A549 (cell line): ENCODE data around the gene CLCNKA. TPM values are rescaled to one million over a fixed set of nuclear protein-coding genes. Genes with fewer than 3 reads are reported as not detected.

Experiments used
- ATAC-seq, 2 experiments: fragments of 200-7000 bp in 1 of 2; fragments of >200 bp in 1 of 2; cut with Nextera tagmentation in 1 of 2; cut with Tn5 transposase in 1 of 2; 3 replicates each; pipeline versions ENCODE4 v1.8.0 to v1.9.1; 2018 to 2020; ENCODE audit warnings: mild to moderate bottlenecking in 1 of 2, moderate library complexity in 1 of 2
- CTCF ChIA-PET: fragments of 300-600 bp; sonication (Branson Sonifier 250); formaldehyde crosslinking; extraction: SDS; loops from one replicate; lab custom pipeline; 2021; ENCODE audit warnings: antibody characterized with exemption, inconsistent platforms; lab: Yijun Ruan, JAX
- POLR2A ChIA-PET: fragments of 350-600 bp; formaldehyde crosslinking; extraction: SDS; loops from one replicate; lab custom pipeline; 2021; ENCODE audit warnings: antibody characterized with exemption, inconsistent platforms; lab: Yijun Ruan, JAX
- DNase-seq, 2 experiments: peaks; one replicate each; pipeline versions ENCODE4 v3.0.0 to v3.0.0-alpha.2; 2011 to 2016; ENCODE audit warnings: low read depth in 1 of 2, low spot score in 1 of 2
- FAIRE-seq: peaks from 2 replicates; lab custom pipeline; 2011; peaks lifted over from hg19 to GRCh38; lab: Jason Lieb, UNC
- H3K27ac ChIP-seq, 2 experiments: fragments of >200 bp; sonication (Bioruptor Twin); formaldehyde crosslinking; 3 replicates each; pipeline ENCODE4 v1.5.1; 2016 to 2017
- H3K4me1 ChIP-seq: fragments of >200 bp; sonication (Bioruptor Twin); formaldehyde crosslinking; 3 replicates; pipeline ENCODE4 v1.6.1; 2016
- H3K4me2 ChIP-seq: fragments of >200 bp; sonication (Bioruptor Twin); formaldehyde crosslinking; 3 replicates; pipeline ENCODE4 v1.6.1; 2016
- H3K4me3 ChIP-seq: fragments of >200 bp; sonication (Bioruptor Twin); formaldehyde crosslinking; 3 replicates; pipeline ENCODE4 v1.5.1; 2016
- H3K9me3 ChIP-seq: fragments of >200 bp; sonication (Bioruptor Twin); formaldehyde crosslinking; 3 replicates; pipeline ENCODE4 v1.6.1; 2016
- BCL3 ChIP-seq: fragments of >200 bp; sonication (Bioruptor Twin); formaldehyde crosslinking; IDR thresholded peaks from 3 replicates; pipeline ENCODE4 v1.6.1; 2016
- CHD4 ChIP-seq: fragments of 200-600 bp; sonication (generic); IDR thresholded peaks from 2 replicates; pipeline ENCODE4 v1.6.1; 2016; ENCODE audit warnings: antibody characterized with exemption, mild to moderate bottlenecking, borderline replicate concordance
- E2F6 ChIP-seq: IDR thresholded peaks from 2 replicates; pipeline ENCODE4 v1.6.1; 2012; ENCODE audit warnings: low read depth, borderline replicate concordance
- EP300 ChIP-seq, 2 experiments: fragments of >200 bp; sonication (Bioruptor Twin); formaldehyde crosslinking; IDR thresholded peaks; 2 replicates in 1 of 2; 3 replicates in 1 of 2; pipeline ENCODE4 v1.6.1; 2016 to 2017
- ESRRA ChIP-seq: fragments of 150-350 bp; IDR thresholded peaks from 2 replicates; pipeline ENCODE4 v1.6.1; 2014; ENCODE audit warnings: mild to moderate bottlenecking, low read length, borderline replicate concordance
- FOSB ChIP-seq: fragments of 250-450 bp; sonication (Bioruptor Pico); IDR thresholded peaks from 2 replicates; pipeline ENCODE4 v1.5.0; 2020; ENCODE audit warnings: mild to moderate bottlenecking, moderate library complexity
- JUN ChIP-seq, 2 experiments: fragments of >200 bp; sonication (Bioruptor Twin); formaldehyde crosslinking; IDR thresholded peaks; 2 replicates in 1 of 2; 3 replicates in 1 of 2; pipeline ENCODE4 v1.6.1; 2016 to 2017
- KDM1A ChIP-seq: fragments of 200-600 bp; sonication (generic); IDR thresholded peaks from 2 replicates; pipeline ENCODE4 v1.6.1; 2016; ENCODE audit warnings: low read depth, mild to moderate bottlenecking
- NR3C1 ChIP-seq: fragments of >200 bp; sonication (Bioruptor Twin); formaldehyde crosslinking; IDR thresholded peaks from 3 replicates; pipeline ENCODE4 v1.6.1; 2017
- POLR2AphosphoS2 ChIP-seq: conservative IDR thresholded peaks from 2 replicates; pipeline ENCODE4 v1.6.1; 2012; ENCODE audit warnings: low read length, improper control_type of control experiment, inconsistent platforms
- RAD21 ChIP-seq, 2 experiments: fragments of >200 bp in 1 of 2; sonication (Bioruptor Twin) in 1 of 2; formaldehyde crosslinking in 1 of 2; IDR thresholded peaks in 1 of 2; conservative IDR thresholded peaks in 1 of 2; 2 replicates in 1 of 2; 3 replicates in 1 of 2; pipeline ENCODE4 v1.6.1; 2012 to 2018; ENCODE audit warnings: inconsistent platforms in 1 of 2
- RARB ChIP-seq: fragments of 250-450 bp; sonication (Bioruptor Pico); IDR thresholded peaks from 2 replicates; pipeline ENCODE4 v1.8.0; 2021; ENCODE audit warnings: mild to moderate bottlenecking, moderate library complexity
- SMC3 ChIP-seq: fragments of >200 bp; sonication (Bioruptor Twin); formaldehyde crosslinking; IDR thresholded peaks from 3 replicates; pipeline ENCODE4 v1.6.1; 2018; ENCODE audit warnings: inconsistent platforms
- ZC3H11A ChIP-seq: fragments of 450-650 bp; IDR thresholded peaks from 2 replicates; pipeline ENCODE4 v1.6.1; 2014; ENCODE audit warnings: antibody characterized with exemption, mild to moderate bottlenecking
- ZNF302 ChIP-seq: fragments of 250-450 bp; sonication (Bioruptor Pico); IDR thresholded peaks from 2 replicates; pipeline ENCODE4 v1.9.0; 2021; ENCODE audit warnings: inconsistent platforms, mild to moderate bottlenecking, moderate library complexity
- WGBS: methylation state at CpG from one replicate; pipeline ENCODE4 v1.1.6; 2017; ENCODE audit errors: missing lambda C conversion rate; 5-methylcytosine and 5-hydroxymethylcytosine counted together
- polyA plus RNA-seq, 4 experiments: library from polyadenylated mRNA; depleted of rRNA in 3 of 4; stranded (reverse); fragments of >200 nt; fragmentation: RNase III in 1 of 4; extraction: RNeasy Plus Mini Kit Qiagen cat#74134 plus additional on column Dnase treatment in 1 of 4; gene quantifications; 2 replicates in 3 of 4; 3 replicates in 1 of 4; pipeline ENCODE4 v1.2.3, GENCODE V29; 2011 to 2017
- TF ChIP-seq, protein P1 (sequence below): fragments of >200 bp; sonication (Bioruptor Twin); formaldehyde crosslinking; IDR thresholded peaks from 3 replicates; pipeline ENCODE4 v1.5.1; 2016
- TF ChIP-seq, protein P2 (sequence below): fragments of 250-450 bp; sonication (Bioruptor Pico); IDR thresholded peaks from 2 replicates; pipeline ENCODE4 v1.5.0; 2021; ENCODE audit warnings: mild to moderate bottlenecking, moderate library complexity, borderline replicate concordance

CLCNKA gene
- polyA plus RNA-seq, 2 of the 4 experiments (the other 2 are of a cell fraction) = 0.06 TPM; not detected in 1

- WGBS = 61% methylated on average over 7 of the region's 9 CpGs
- FAIRE-seq = no peak
- peak; percentile 65 to 66 for DNase-seq
- POLR2A ChIA-PET = interaction anchor here (0.9 kb wide), 1 partner anchor 61 kb away, joined by 3 read pairs; no protein-coding TSS in a partner anchor
- Histone ChIP-seq H3K4me1 (peaks cover 41% of the 10 kb centered on the region), H3K27ac (peak overlapping the region; percentile 74 to 86)
- peak; percentile 85 for TF ChIP-seq RAD21 (conservative IDR thresholded peaks at IDR 0.05 in 1 of 2, IDR thresholded peaks at IDR 0.05 in 1 of 2)
- TF ChIP-seq RARB (CRISPR knock-in tag) = no peak
- no peak for TF ChIP-seq JUN (IDR thresholded peaks at IDR 0.05)
- peak; percentile 92 for TF ChIP-seq SMC3
- TF ChIP-seq, protein P1, sequence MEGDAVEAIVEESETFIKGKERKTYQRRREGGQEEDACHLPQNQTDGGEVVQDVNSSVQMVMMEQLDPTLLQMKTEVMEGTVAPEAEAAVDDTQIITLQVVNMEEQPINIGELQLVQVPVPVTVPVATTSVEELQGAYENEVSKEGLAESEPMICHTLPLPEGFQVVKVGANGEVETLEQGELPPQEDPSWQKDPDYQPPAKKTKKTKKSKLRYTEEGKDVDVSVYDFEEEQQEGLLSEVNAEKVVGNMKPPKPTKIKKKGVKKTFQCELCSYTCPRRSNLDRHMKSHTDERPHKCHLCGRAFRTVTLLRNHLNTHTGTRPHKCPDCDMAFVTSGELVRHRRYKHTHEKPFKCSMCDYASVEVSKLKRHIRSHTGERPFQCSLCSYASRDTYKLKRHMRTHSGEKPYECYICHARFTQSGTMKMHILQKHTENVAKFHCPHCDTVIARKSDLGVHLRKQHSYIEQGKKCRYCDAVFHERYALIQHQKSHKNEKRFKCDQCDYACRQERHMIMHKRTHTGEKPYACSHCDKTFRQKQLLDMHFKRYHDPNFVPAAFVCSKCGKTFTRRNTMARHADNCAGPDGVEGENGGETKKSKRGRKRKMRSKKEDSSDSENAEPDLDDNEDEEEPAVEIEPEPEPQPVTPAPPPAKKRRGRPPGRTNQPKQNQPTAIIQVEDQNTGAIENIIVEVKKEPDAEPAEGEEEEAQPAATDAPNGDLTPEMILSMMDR = peak; percentile 75
- TF ChIP-seq ZC3H11A = no peak
- TF ChIP-seq E2F6 = no peak
- TF ChIP-seq, all 56 proteins: peak for 3
- Histone ChIP-seq H3K4me2 (0 out of 3 replicates have a peak overlapping the region, but pooled peaks have one; percentile 36), H3K4me3 (no peak overlapping the region), H3K9me3 (no peaks in the 10 kb centered on the region)
- peak; percentile 63 to 79; a peak in 5 of 6 replicates for ATAC-seq
- CTCF ChIA-PET = interaction anchor here (0.5 to 12.5 kb wide), 42 partner anchors 9 to 281 kb away, joined by 3 to 318 read pairs (median 6); partner anchors contain the start of genes CPLANE2, EPHA2 and FAM131C
These were observed 60.6 kb downstream of the CLCNKA start for GRCh38 chr1:16082283-16083038.

DNA sequence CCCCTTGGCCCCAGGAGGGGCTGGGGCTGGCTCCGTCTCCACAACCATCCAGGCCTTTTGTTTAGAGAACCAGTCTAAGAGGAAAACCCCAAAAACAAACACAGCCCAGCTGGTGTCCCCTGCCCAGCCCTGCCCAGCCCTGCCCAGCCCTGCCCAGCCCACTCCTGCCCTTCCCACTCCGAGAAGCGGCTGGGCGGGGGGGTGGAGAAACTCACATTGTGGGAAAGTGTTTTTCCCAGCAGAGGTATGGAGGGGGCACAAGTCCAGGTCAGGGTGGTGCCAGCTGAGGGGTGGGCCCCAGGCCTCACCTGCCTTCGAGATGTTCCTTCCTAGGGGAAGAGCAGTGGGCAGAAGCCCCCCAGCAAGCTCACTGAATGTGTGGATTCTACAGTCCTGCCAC lies 61.6 kb downstream of the CLCNKA start:
- peaks cover 33% of the 10 kb centered on the region for H3K4me1 ChIP-seq
- FAIRE-seq (no peak), ATAC-seq (no peak), DNase-seq (no peak)
- ChIA-PET POLR2A (no interaction called here), CTCF (interaction anchor here (1.1 to 12.5 kb wide), 14 partner anchors 10 to 280 kb away, joined by 4 to 318 read pairs (median 23); partner anchors contain the start of genes CPLANE2 and EPHA2)
- H3K4me3 ChIP-seq = no peak overlapping the region
- H3K9me3 ChIP-seq = no peaks in the 10 kb centered on the region
- 100% methylated on average over 1 of the region's 5 CpGs for WGBS
- 0 out of 3 replicates have a peak overlapping the region, but pooled peaks have one; percentile 14 for H3K4me2 ChIP-seq
- no peak for TF ChIP-seq ESRRA
- TF ChIP-seq POLR2AphosphoS2 = no peak
- TF ChIP-seq ZC3H11A = no peak
- TF ChIP-seq, protein P2, sequence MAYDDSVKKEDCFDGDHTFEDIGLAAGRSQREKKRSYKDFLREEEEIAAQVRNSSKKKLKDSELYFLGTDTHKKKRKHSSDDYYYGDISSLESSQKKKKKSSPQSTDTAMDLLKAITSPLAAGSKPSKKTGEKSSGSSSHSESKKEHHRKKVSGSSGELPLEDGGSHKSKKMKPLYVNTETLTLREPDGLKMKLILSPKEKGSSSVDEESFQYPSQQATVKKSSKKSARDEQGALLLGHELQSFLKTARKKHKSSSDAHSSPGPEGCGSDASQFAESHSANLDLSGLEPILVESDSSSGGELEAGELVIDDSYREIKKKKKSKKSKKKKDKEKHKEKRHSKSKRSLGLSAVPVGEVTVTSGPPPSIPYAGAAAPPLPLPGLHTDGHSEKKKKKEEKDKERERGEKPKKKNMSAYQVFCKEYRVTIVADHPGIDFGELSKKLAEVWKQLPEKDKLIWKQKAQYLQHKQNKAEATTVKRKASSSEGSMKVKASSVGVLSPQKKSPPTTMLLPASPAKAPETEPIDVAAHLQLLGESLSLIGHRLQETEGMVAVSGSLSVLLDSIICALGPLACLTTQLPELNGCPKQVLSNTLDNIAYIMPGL (CRISPR knock-in tag) = no peak
- TF ChIP-seq CHD4 = no peak
- TF ChIP-seq, protein P1 = no peak
- no peak for TF ChIP-seq FOSB
- no peak for TF ChIP-seq EP300 (IDR thresholded peaks at IDR 0.05)
- no peak for TF ChIP-seq ZNF302 (CRISPR knock-in tag)
- no peak for TF ChIP-seq KDM1A
- TF ChIP-seq NR3C1 = no peak
- TF ChIP-seq BCL3 = no peak
- peak overlapping the region; percentile 52 to 86; a peak in 5 of 6 replicates for H3K27ac ChIP-seq
